ENCODE measurements around the gene TLDC2. TPM values are rescaled to one million over a fixed set of nuclear protein-coding genes. Genes with fewer than 3 reads are reported as not detected.

Gene TLDC2
- total and polyA plus RNA-seq, 2 of the 8 experiments (the other 6 are each of a cell fraction or from before 2014, with no cell fraction given): 0.29 to 0.34 TPM

DNA sequence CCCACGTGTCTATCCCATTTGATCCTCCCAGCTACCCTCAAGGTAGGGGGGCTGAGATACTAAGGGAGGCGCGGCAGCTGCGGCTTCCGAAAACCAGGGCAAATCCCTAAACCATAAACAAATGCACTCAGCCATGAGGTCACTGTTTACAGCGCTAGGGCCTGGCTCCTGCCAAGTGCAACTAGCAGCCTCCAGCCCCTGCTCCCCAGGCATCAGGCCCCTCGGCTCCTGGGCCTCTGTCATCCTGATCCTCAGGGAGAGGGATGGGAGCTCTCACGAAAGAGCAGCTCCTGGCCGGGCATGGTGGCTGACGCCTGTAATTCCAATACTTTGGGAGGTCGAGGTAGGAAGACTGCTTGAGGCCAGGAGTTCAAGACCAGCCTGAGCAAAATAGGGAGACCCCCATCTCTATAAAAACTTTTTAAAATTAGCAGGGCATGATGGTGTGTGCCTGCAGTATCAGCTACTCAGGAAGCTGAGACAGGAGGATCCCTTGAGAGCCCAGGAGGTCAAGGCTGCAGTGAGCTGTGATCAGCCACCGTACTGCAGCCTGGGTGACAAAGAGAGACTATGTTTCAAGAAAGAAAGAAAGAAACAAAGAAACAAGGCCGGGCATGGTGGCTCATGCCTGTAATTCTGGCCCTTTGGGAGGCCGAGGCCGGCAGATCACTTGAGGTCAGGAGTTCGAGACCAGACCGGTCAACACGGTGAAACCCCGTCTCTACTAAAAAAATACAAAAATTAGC, 42.5 kb upstream of the TLDC2 start:
- H3K4me2 ChIP-seq (ENCODE audit: insufficient read depth in 1 of 2, low read depth in 2 of 2, low read length in 2 of 2): no peak overlapping the region
- H3K79me2 ChIP-seq (ENCODE audit: control insufficient read depth in 1 of 2, insufficient read depth in 2 of 2, low read length in 2 of 2): no peaks in the 10 kb centered on the region
- no peaks in the 10 kb centered on the region for H3K9me3 ChIP-seq (ENCODE audit: insufficient read depth in 2 of 2, low read depth in 1 of 2, low read length in 1 of 2)
- no peak overlapping the region for H3K56ac ChIP-seq (replicated peaks; ENCODE audit: insufficient read length, low read depth, low read length)
- no peaks in the 10 kb centered on the region for H3K23me2 ChIP-seq (ENCODE audit: low read depth, low read length)
- H3K36me3 ChIP-seq (ENCODE audit: control insufficient read depth in 2 of 4, insufficient read depth in 4 of 4, low read length in 3 of 4): peaks cover 0 to 5% (median 4%) of the 10 kb centered on the region in 4 experiments; a peak in 5 of 8 replicates
- no peak overlapping the region for H2AFZ ChIP-seq (ENCODE audit: low read length)
- peak overlapping the region; percentile 48; the same call in 1 of the 2 replicates for H2BK20ac ChIP-seq (ENCODE audit: low read length)
- no peak overlapping the region for H2BK15ac ChIP-seq (ENCODE audit: low read length)
- TF ChIP-seq EP300 (IDR thresholded peaks at IDR 0.05; ENCODE audit: borderline replicate concordance in 1 of 2, low read depth in 2 of 2, low read length in 2 of 2) (no peak), TAF1 (IDR thresholded peaks at IDR 0.05; ENCODE audit: low read depth, low read length) (no peak), RBBP5 (IDR thresholded peaks at IDR 0.05; ENCODE audit: borderline replicate concordance, low read depth, low read length) (no peak), BCL11A (IDR thresholded peaks at IDR 0.05; ENCODE audit: low read depth in 2 of 2, low read length in 2 of 2) (no peak), SP2 (IDR thresholded peaks at IDR 0.05; ENCODE audit: low read length) (no peak), YY1 (IDR thresholded peaks at IDR 0.05; ENCODE audit: low read depth, low read length) (no peak)
- TF ChIP-seq, protein P1, sequence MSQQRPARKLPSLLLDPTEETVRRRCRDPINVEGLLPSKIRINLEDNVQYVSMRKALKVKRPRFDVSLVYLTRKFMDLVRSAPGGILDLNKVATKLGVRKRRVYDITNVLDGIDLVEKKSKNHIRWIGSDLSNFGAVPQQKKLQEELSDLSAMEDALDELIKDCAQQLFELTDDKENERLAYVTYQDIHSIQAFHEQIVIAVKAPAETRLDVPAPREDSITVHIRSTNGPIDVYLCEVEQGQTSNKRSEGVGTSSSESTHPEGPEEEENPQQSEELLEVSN (IDR thresholded peaks at IDR 0.05): no peak
- H2AK5ac ChIP-seq (ENCODE audit: low read depth, low read length): no peak overlapping the region
- CTCF ChIA-PET (ENCODE audit: partially characterized antibody): interaction anchor here (1.2 to 5.2 kb wide), 8 partner anchors 19 to 54 kb away, joined by 3 to 27 read pairs (median 6); no protein-coding TSS in a partner anchor
- H4K5ac ChIP-seq (ENCODE audit: insufficient read length, low read depth, low read length): no peak overlapping the region
- H3K23ac ChIP-seq (ENCODE audit: insufficient read length): no peak overlapping the region
- H2BK120ac ChIP-seq (replicated peaks; ENCODE audit: low read depth, low read length): no peak overlapping the region
- POLR2A ChIA-PET (ENCODE audit: partially characterized antibody): interaction anchor here (0.5 to 4.6 kb wide), 4 partner anchors 8 to 211 kb away, joined by 3 to 20 read pairs (median 3); no protein-coding TSS in a partner anchor
- no peak overlapping the region for H4K8ac ChIP-seq (ENCODE audit: extremely low read depth, insufficient read depth, low read length)
- H3K18ac ChIP-seq (ENCODE audit: extremely low read depth, low read length): peak overlapping the region; percentile 48; the same call in 1 of the 2 replicates
- H3K79me1 ChIP-seq (ENCODE audit: low read depth, low read length): no peaks in the 10 kb centered on the region
- H3K4me3 ChIP-seq (ENCODE audit: extremely low read depth in 1 of 4, insufficient read depth in 2 of 4, low read depth in 3 of 4, low read length in 4 of 4): no peak overlapping the region
- H3K9ac ChIP-seq (replicated peaks in 1 of 4; ENCODE audit: extremely low read depth in 1 of 4, low read depth in 3 of 4, low read length in 3 of 4): no peak overlapping the region
- no peak overlapping the region for H2BK5ac ChIP-seq (ENCODE audit: low read depth, low read length)
- peaks cover 0 to 2% of the 10 kb centered on the region in 2 experiments for H4K20me1 ChIP-seq (replicated peaks in 1 of 2; ENCODE audit: control insufficient read depth in 1 of 2, insufficient read depth in 2 of 2, low read length in 2 of 2)
- H3K4me1 ChIP-seq (replicated peaks in 1 of 4; ENCODE audit: control insufficient read depth in 3 of 4, insufficient read depth in 4 of 4, low read length in 3 of 4): peaks cover 0 to 7% (median 4%) of the 10 kb centered on the region in 4 experiments; a peak in 3 of 7 replicates
- no peak overlapping the region for H3K14ac ChIP-seq (ENCODE audit: insufficient read length)
- no peak overlapping the region for H2BK12ac ChIP-seq (ENCODE audit: low read depth, low read length)
- no peak for DNase-seq (ENCODE audit: low read depth in 1 of 2, low spot score in 2 of 2)
- H3K4ac ChIP-seq (replicated peaks; ENCODE audit: insufficient read length, low read depth, low read length): no peak overlapping the region
- no peaks in the 10 kb centered on the region for H3K27me3 ChIP-seq (replicated peaks in 1 of 4; ENCODE audit: control insufficient read depth in 3 of 4, extremely low read depth in 1 of 4, insufficient read depth in 3 of 4, low read length in 3 of 4)
- no peak overlapping the region for H3K27ac ChIP-seq (ENCODE audit: low read depth, low read length)
- peak overlapping the region; percentile 79 for H4K91ac ChIP-seq (replicated peaks; ENCODE audit: insufficient read length, low read length)
- FAIRE-seq: no peak
- 88% methylated on average over 19 of the region's 19 CpGs; no CpG with 5 or more reads in 1 of the 2 experiments for WGBS, 2 experiments (ENCODE audit: extremely low coverage in 1 of 2, insufficient coverage in 1 of 2, insufficient read length in 1 of 2, insufficient replicate concordance in 2 of 2, low coverage in 1 of 2, low lambda C conversion rate in 2 of 2, missing lambda C conversion rate in 1 of 2)

Measured in H1 (cell line).